Mucosa of rectum (tissue), 2 donors: ENCODE results near the gene ATP9A.
A peak's percentile ranks its signal among the peaks of the same experiment; 100 is the strongest.

Source experiments
- H3K27ac ChIP-seq, 2 donors: one replicate each; pipeline ENCODE4 v1.7.0; 2013; ENCODE audit warnings: inconsistent platforms in 2 of 2, low read depth in 2 of 2, low read length in 2 of 2
- H3K27me3 ChIP-seq, 2 donors: one replicate each; pipeline ENCODE4 v1.7.0; 2013; ENCODE audit warnings: low read length in 2 of 2; ENCODE audit not compliant: control insufficient read depth in 2 of 2, insufficient read depth in 2 of 2
- H3K36me3 ChIP-seq, 2 donors: one replicate each; pipeline ENCODE4 v1.7.0; 2013; ENCODE audit warnings: low read length in 2 of 2; ENCODE audit not compliant: control insufficient read depth in 2 of 2, insufficient read depth in 2 of 2
- H3K4me1 ChIP-seq, 2 donors: one replicate each; pipeline ENCODE4 v1.7.0; 2013; ENCODE audit warnings: low read length in 2 of 2, mild to moderate bottlenecking in 1 of 2; ENCODE audit not compliant: control insufficient read depth in 2 of 2, insufficient read depth in 2 of 2
- H3K4me3 ChIP-seq, 2 donors: one replicate each; pipeline ENCODE4 v1.7.0; 2013; ENCODE audit warnings: low read length in 2 of 2
- H3K9ac ChIP-seq, 2 donors: one replicate each; pipeline ENCODE4 v1.7.0; 2013; ENCODE audit warnings: low read length in 2 of 2, low read depth in 1 of 2, mild to moderate bottlenecking in 1 of 2
- H3K9me3 ChIP-seq, 2 donors: one replicate each; pipeline ENCODE4 v1.7.0; 2013; ENCODE audit warnings: low read length in 2 of 2; ENCODE audit not compliant: control insufficient read depth in 2 of 2
- donor health status: healthy.
- donor health status: Normal muscosa, but diverticular disease.

ATP9A gene

GRCh38 chr20:51597389-51598231, 170.6 kb downstream of the ATP9A start:
- H3K4me1 ChIP-seq, result peaks cover 0 to 4% of the 10 kb centered on the region in 2 donors
- no peaks in the 10 kb centered on the region for H3K9me3 ChIP-seq
- no peak overlapping the region for H3K4me3 ChIP-seq
- H3K27me3 ChIP-seq, result no peaks in the 10 kb centered on the region
- H3K9ac ChIP-seq, result no peak overlapping the region
- H3K27ac ChIP-seq, result no peak overlapping the region
- H3K36me3 ChIP-seq, result peaks cover 19 to 22% of the 10 kb centered on the region in 2 donors

- Histone ChIP-seq H3K36me3 (peaks cover 19 to 22% of the 10 kb centered on the region in 2 donors), H3K4me3 (no peak overlapping the region), H3K4me1 (peaks cover 0 to 4% of the 10 kb centered on the region in 2 donors), H3K9me3 (no peaks in the 10 kb centered on the region), H3K9ac (no peak overlapping the region), H3K27me3 (no peaks in the 10 kb centered on the region), H3K27ac (no peak overlapping the region)
Measured at GRCh38 chr20:51596668-51597388, 171.4 kb downstream of the ATP9A start.

GRCh38 chr20:51595744-51596143, 172.4 kb downstream of the ATP9A start:
- Histone ChIP-seq H3K9me3 (no peaks in the 10 kb centered on the region), H3K4me1 (peaks cover 0 to 4% of the 10 kb centered on the region in 2 donors), H3K36me3 (peaks cover 19% of the 10 kb centered on the region in 2 donors), H3K27ac (no peak overlapping the region), H3K9ac (no peak overlapping the region), H3K4me3 (no peak overlapping the region), H3K27me3 (no peaks in the 10 kb centered on the region)

GRCh38 chr20:51595058-51595532, 173.1 kb downstream of the ATP9A start:
- Histone ChIP-seq H3K27me3 (no peaks in the 10 kb centered on the region), H3K4me3 (peak overlapping the region in 1 of 2 donors; percentile 20), H3K4me1 (peaks cover 0 to 4% of the 10 kb centered on the region in 2 donors), H3K9me3 (no peaks in the 10 kb centered on the region), H3K36me3 (peaks cover 12 to 15% of the 10 kb centered on the region in 2 donors), H3K27ac (no peak overlapping the region), H3K9ac (no peak overlapping the region)

GRCh38 chr20:51594236-51595057, 173.7 kb downstream of the ATP9A start:
- Histone ChIP-seq H3K27me3 (no peaks in the 10 kb centered on the region), H3K4me3 (peak overlapping the region in 1 of 2 donors; percentile 20), H3K4me1 (peaks cover 0 to 4% of the 10 kb centered on the region in 2 donors), H3K9ac (no peak overlapping the region), H3K9me3 (no peaks in the 10 kb centered on the region), H3K27ac (no peak overlapping the region), H3K36me3 (peaks cover 6 to 9% of the 10 kb centered on the region in 2 donors)

GRCh38 chr20:51593584-51593983, 174.6 kb downstream of the ATP9A start:
- H3K27ac ChIP-seq, result no peak overlapping the region

GRCh38 chr20:51592564-51592963, 175.6 kb downstream of the ATP9A start:
- Histone ChIP-seq H3K4me3 (no peak overlapping the region), H3K36me3 (no peaks in the 10 kb centered on the region), H3K27ac (no peak overlapping the region), H3K4me1 (peaks cover 0 to 4% of the 10 kb centered on the region in 2 donors), H3K9ac (no peak overlapping the region), H3K9me3 (no peaks in the 10 kb centered on the region), H3K27me3 (no peaks in the 10 kb centered on the region)

More at GRCh38 chr20:51593584-51593983, 174.6 kb downstream of the ATP9A start:
- H3K36me3 ChIP-seq, result peaks cover 1 to 2% of the 10 kb centered on the region in 2 donors
- H3K27me3 ChIP-seq, result no peaks in the 10 kb centered on the region
- no peaks in the 10 kb centered on the region for H3K9me3 ChIP-seq
- no peak overlapping the region for H3K4me3 ChIP-seq
- peaks cover 0 to 4% of the 10 kb centered on the region in 2 donors for H3K4me1 ChIP-seq
- H3K9ac ChIP-seq, result no peak overlapping the region

- Histone ChIP-seq H3K36me3 (no peaks in the 10 kb centered on the region), H3K27ac (no peak overlapping the region), H3K4me1 (peaks cover 0 to 4% of the 10 kb centered on the region in 2 donors), H3K4me3 (no peak overlapping the region), H3K27me3 (no peaks in the 10 kb centered on the region), H3K9me3 (no peaks in the 10 kb centered on the region), H3K9ac (no peak overlapping the region)
Measured at GRCh38 chr20:51591871-51592270, 176.3 kb downstream of the ATP9A start.

GRCh38 chr20:51588762-51589161, 179.4 kb downstream of the ATP9A start:
- no peak overlapping the region for H3K27ac ChIP-seq
- H3K9me3 ChIP-seq, result no peaks in the 10 kb centered on the region
- no peaks in the 10 kb centered on the region for H3K36me3 ChIP-seq
- H3K27me3 ChIP-seq, result no peaks in the 10 kb centered on the region
- H3K9ac ChIP-seq, result no peak overlapping the region
- H3K4me1 ChIP-seq, result no peaks in the 10 kb centered on the region
- no peak overlapping the region for H3K4me3 ChIP-seq
